OCI-LY3 (cell line): ENCODE data around the gene HLA-C.
"Not testable (repeated sequence)": the region's sequence is repeated elsewhere in the genome, so short reads cannot be mapped to it uniquely, and the experiment has no call there.

Experiments
- CTCF ChIP-seq: fragments of 200-600, 300-600 bp; sonication (generic); IDR thresholded peaks from 2 replicates; pipeline ENCODE4 v1.5.1; 2014; ENCODE audit warnings: antibody characterized with exemption, low read length, low read depth
- EZH2phosphoT487 ChIP-seq: fragments of 200-600 bp; shearing (Covaris generic); IDR thresholded peaks from 2 replicates; pipeline ENCODE4 v1.6.1; 2018; ENCODE audit warnings: antibody characterized with exemption, mixed run types, low read depth

GRCh38 chr6:31259995-31260394 is 11.9 kb downstream of the HLA-C start:
- TF ChIP-seq CTCF, EZH2phosphoT487: not testable (repeated sequence)
